MM.1S (cell line): Measurements from ENCODE around the gene JUN.
"Not testable (repeated sequence)": the region's sequence is repeated elsewhere in the genome, so short reads cannot be mapped to it uniquely, and the experiment has no call there.

Source experiments
- DNase-seq: peaks from one replicate; pipeline ENCODE4 v3.0.0-alpha.2; 2015
- H2AFZ ChIP-seq: fragments of 300-600 bp; sonication (generic); 2 replicates; pipeline ENCODE4 v1.6.0; 2016; ENCODE audit warnings: antibody characterized with exemption, low read length
- H3F3A ChIP-seq: fragments of 300-600 bp; sonication (generic); 2 replicates; pipeline ENCODE4 v1.6.1; 2016; ENCODE audit warnings: mild to moderate bottlenecking, antibody characterized with exemption, low read length, moderate library complexity, mixed read lengths; ENCODE audit not compliant: insufficient read depth
- H3K27ac ChIP-seq: fragments of 300-600 bp; sonication (generic); 2 replicates; pipeline ENCODE4 v1.5.1; 2016; ENCODE audit warnings: mild to moderate bottlenecking, low read length
- H3K27me3 ChIP-seq: fragments of 300-600 bp; sonication (generic); replicated peaks from 2 replicates; pipeline ENCODE4 v1.6.0; 2016; ENCODE audit warnings: low read length; ENCODE audit not compliant: insufficient read depth
- H3K36me3 ChIP-seq: fragments of 300-600 bp; sonication (generic); replicated peaks from 2 replicates; pipeline ENCODE4 v1.6.1; 2016; ENCODE audit warnings: mild to moderate bottlenecking, low read length, mixed read lengths; ENCODE audit not compliant: insufficient read depth
- H3K4me1 ChIP-seq: fragments of 300-600 bp; sonication (generic); 2 replicates; pipeline ENCODE4 v1.6.1; 2016; ENCODE audit warnings: low read length, mixed read lengths
- H3K4me2 ChIP-seq: fragments of 300-600 bp; sonication (generic); 2 replicates; pipeline ENCODE4 v1.6.0; 2016; ENCODE audit warnings: low read depth, low read length
- H3K4me3 ChIP-seq: fragments of 300-600 bp; sonication (generic); 2 replicates; pipeline ENCODE4 v1.5.1; 2016; ENCODE audit warnings: low read length, mixed read lengths
- H3K79me2 ChIP-seq: fragments of 300-600 bp; sonication (generic); 2 replicates; pipeline ENCODE4 v1.6.1; 2016; ENCODE audit warnings: mixed run types, low read length, mixed read lengths
- H3K9ac ChIP-seq: fragments of 300-600 bp; sonication (generic); 2 replicates; pipeline ENCODE4 v1.6.1; 2016; ENCODE audit warnings: low read length, mixed read lengths
- H3K9me2 ChIP-seq: fragments of 300-600 bp; sonication (generic); replicated peaks from 2 replicates; pipeline ENCODE4 v1.6.1; 2016; ENCODE audit warnings: mild to moderate bottlenecking, low read length, mixed read lengths; ENCODE audit not compliant: insufficient read depth
- H3K9me3 ChIP-seq: fragments of 300-600 bp; sonication (generic); replicated peaks from 2 replicates; pipeline ENCODE4 v1.6.1; 2016; ENCODE audit warnings: mild to moderate bottlenecking, low read length, mixed read lengths; ENCODE audit not compliant: insufficient read depth
- H4K20me1 ChIP-seq: fragments of 300-600 bp; sonication (generic); 2 replicates; pipeline ENCODE4 v1.6.1; 2016; ENCODE audit warnings: mild to moderate bottlenecking, low read length, moderate library complexity, mixed read lengths; ENCODE audit not compliant: insufficient read depth
- CTCF ChIP-seq: fragments of 300-600 bp; sonication (generic); IDR thresholded peaks from 2 replicates; pipeline ENCODE4 v1.5.1; 2016; ENCODE audit warnings: antibody characterized with exemption, low read length, mixed read lengths
- EZH2 ChIP-seq: fragments of 300-600 bp; sonication (generic); optimal IDR thresholded peaks from 2 replicates; pipeline ENCODE3; 2017; ENCODE audit warnings: low read depth, mild to moderate bottlenecking, antibody characterized with exemption, low read length, mixed read lengths
- EZH2phosphoT487 ChIP-seq: fragments of 300-600 bp; sonication (generic); IDR thresholded peaks from 2 replicates; pipeline ENCODE4 v1.6.1; 2018; ENCODE audit warnings: antibody characterized with exemption, low read length

Gene JUN

GRCh38 chr1:58802640-58803399 lies 19.0 kb upstream of the JUN start:
- no peaks in the 10 kb centered on the region for H4K20me1 ChIP-seq
- no peaks in the 10 kb centered on the region for H3K79me2 ChIP-seq
- TF ChIP-seq EZH2 = no peak
- no peak for TF ChIP-seq CTCF
- no peak for TF ChIP-seq EZH2phosphoT487
- H3K4me1 ChIP-seq = peaks cover 42% of the 10 kb centered on the region
- no peaks in the 10 kb centered on the region for H3K9me3 ChIP-seq
- H3F3A ChIP-seq = peaks cover 34% of the 10 kb centered on the region
- H3K27me3 ChIP-seq = no peaks in the 10 kb centered on the region
- DNase-seq = no peak
- no peaks in the 10 kb centered on the region for H3K36me3 ChIP-seq
- H3K9ac ChIP-seq = no peak overlapping the region
- no peak overlapping the region for H3K27ac ChIP-seq
- no peaks in the 10 kb centered on the region for H3K9me2 ChIP-seq
- no peak overlapping the region for H2AFZ ChIP-seq
- no peak overlapping the region for H3K4me2 ChIP-seq
- H3K4me3 ChIP-seq = no peak overlapping the region

GRCh38 chr1:58801286-58801685 lies 17.4 kb upstream of the JUN start:
- H3K27ac ChIP-seq = not testable (repeated sequence)

DNA sequence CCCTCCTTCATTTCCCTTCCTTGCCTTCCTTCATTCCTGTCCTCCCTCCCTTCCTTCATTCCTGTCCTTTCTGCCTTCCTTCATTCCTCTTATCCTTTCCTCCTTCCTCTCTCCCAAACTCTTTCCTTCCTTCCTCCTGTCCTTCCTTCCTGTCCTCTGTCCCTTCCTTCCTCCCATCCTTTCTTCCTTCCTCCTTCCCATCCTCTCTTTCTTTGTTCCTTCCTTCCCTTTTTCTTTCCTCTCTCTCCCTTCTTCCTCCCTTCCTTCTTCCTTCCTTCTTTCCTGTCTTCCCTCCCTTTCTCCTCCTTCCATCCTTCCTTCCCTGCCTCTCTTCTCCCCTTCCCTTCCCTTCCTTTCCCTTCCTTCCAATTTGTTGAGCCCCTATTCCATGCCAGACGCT lies 15.8 kb upstream of the JUN start:
- no peak for DNase-seq
- H2AFZ ChIP-seq = no peak overlapping the region
- H3F3A ChIP-seq = 0 out of 2 replicates have a peak, but pooled peaks cover 7% of the 10 kb centered on the region
- TF ChIP-seq CTCF = no peak
- no peaks in the 10 kb centered on the region for H4K20me1 ChIP-seq
- no peaks in the 10 kb centered on the region for H3K79me2 ChIP-seq
- H3K4me3 ChIP-seq = no peak overlapping the region
- H3K36me3 ChIP-seq = no peaks in the 10 kb centered on the region
- no peaks in the 10 kb centered on the region for H3K9me2 ChIP-seq
- H3K27ac ChIP-seq = no peak overlapping the region
- H3K4me2 ChIP-seq = no peak overlapping the region
- H3K9ac ChIP-seq = no peak overlapping the region
- H3K9me3 ChIP-seq = no peaks in the 10 kb centered on the region
- no peaks in the 10 kb centered on the region for H3K27me3 ChIP-seq
- peaks cover 18% of the 10 kb centered on the region for H3K4me1 ChIP-seq

More at GRCh38 chr1:58801286-58801685, 17.4 kb upstream of the JUN start:
- not testable (repeated sequence) for H3K9me3 ChIP-seq, H3K4me2 ChIP-seq, H2AFZ ChIP-seq, H3K9ac ChIP-seq, H3K9me2 ChIP-seq, H4K20me1 ChIP-seq, DNase-seq, H3K36me3 ChIP-seq, H3K27me3 ChIP-seq, H3K79me2 ChIP-seq, H3K4me3 ChIP-seq
- peaks cover 19% of the 10 kb centered on the region for H3F3A ChIP-seq
- peaks cover 27% of the 10 kb centered on the region for H3K4me1 ChIP-seq

GRCh38 chr1:58798910-58799442 lies 15.1 kb upstream of the JUN start:
- Histone ChIP-seq H3K27ac (no peak overlapping the region), H3K4me1 (peaks cover 17% of the 10 kb centered on the region), H4K20me1 (no peaks in the 10 kb centered on the region), H3K9ac (no peak overlapping the region), H3K4me3 (no peak overlapping the region), H3F3A (0 out of 2 replicates have a peak, but pooled peaks cover 7% of the 10 kb centered on the region), H3K9me3 (no peaks in the 10 kb centered on the region), H3K79me2 (no peaks in the 10 kb centered on the region), H3K27me3 (no peaks in the 10 kb centered on the region), H3K4me2 (no peak overlapping the region), H2AFZ (no peak overlapping the region), H3K9me2 (no peaks in the 10 kb centered on the region), H3K36me3 (no peaks in the 10 kb centered on the region)
- no peak for DNase-seq
- TF ChIP-seq EZH2phosphoT487 = no peak
